Breast epithelium (tissue), 3 donors: ENCODE measurements around the gene TAF4B.

Source experiments
- POLR2A ChIP-seq: fragments of 450-650 bp; IDR thresholded peaks from one replicate; pipeline ENCODE4 v1.6.1; 2016; ENCODE audit warnings: antibody characterized with exemption, mild to moderate bottlenecking, moderate library complexity
- TF ChIP-seq, protein P1 (sequence below), 3 donors: fragments of 450-650 bp; IDR thresholded peaks; one replicate each; pipeline ENCODE4 v1.5.1; 2016 to 2017; ENCODE audit warnings: antibody characterized with exemption in 3 of 3, mild to moderate bottlenecking in 3 of 3, moderate library complexity in 3 of 3

DNA sequence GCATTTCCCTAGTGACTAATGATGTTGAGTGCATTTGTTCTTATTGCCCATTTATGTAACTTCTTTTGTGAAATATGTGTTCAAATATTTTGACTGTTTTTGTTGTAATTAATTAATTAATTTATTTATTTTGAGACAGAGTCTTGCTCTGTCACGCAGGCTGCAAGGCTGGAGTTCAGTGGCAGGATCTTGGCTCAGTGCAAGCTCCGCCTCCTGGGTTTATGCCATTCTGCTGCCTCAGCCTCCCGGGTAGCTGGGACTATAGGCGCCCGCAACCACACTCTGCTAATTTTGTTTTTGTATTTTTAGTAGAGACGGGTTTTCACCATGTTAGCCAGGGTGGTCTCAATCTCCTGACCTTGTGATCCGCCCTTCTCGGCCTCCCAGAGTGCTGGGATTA lies 71.9 kb downstream of the TAF4B start:
- TF ChIP-seq, protein P1, sequence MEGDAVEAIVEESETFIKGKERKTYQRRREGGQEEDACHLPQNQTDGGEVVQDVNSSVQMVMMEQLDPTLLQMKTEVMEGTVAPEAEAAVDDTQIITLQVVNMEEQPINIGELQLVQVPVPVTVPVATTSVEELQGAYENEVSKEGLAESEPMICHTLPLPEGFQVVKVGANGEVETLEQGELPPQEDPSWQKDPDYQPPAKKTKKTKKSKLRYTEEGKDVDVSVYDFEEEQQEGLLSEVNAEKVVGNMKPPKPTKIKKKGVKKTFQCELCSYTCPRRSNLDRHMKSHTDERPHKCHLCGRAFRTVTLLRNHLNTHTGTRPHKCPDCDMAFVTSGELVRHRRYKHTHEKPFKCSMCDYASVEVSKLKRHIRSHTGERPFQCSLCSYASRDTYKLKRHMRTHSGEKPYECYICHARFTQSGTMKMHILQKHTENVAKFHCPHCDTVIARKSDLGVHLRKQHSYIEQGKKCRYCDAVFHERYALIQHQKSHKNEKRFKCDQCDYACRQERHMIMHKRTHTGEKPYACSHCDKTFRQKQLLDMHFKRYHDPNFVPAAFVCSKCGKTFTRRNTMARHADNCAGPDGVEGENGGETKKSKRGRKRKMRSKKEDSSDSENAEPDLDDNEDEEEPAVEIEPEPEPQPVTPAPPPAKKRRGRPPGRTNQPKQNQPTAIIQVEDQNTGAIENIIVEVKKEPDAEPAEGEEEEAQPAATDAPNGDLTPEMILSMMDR (IDR thresholded peaks at IDR 0.05) = no peak
- no peak for TF ChIP-seq POLR2A
